CD4-positive, alpha-beta T cell treated with Interleukin-6 at 100 ng/mL for 8 hours (primary cell): ENCODE results near the gene RBMS3.
"Not testable (repeated sequence)": the region's sequence is repeated elsewhere in the genome, so short reads cannot be mapped to it uniquely, and the experiment has no call there.

Source experiments
- DNase-seq: peaks from one replicate; pipeline ENCODE4 v3.0.0-alpha.2; 2020; ENCODE audit warnings: mixed read lengths, low spot score

Gene RBMS3

DNA sequence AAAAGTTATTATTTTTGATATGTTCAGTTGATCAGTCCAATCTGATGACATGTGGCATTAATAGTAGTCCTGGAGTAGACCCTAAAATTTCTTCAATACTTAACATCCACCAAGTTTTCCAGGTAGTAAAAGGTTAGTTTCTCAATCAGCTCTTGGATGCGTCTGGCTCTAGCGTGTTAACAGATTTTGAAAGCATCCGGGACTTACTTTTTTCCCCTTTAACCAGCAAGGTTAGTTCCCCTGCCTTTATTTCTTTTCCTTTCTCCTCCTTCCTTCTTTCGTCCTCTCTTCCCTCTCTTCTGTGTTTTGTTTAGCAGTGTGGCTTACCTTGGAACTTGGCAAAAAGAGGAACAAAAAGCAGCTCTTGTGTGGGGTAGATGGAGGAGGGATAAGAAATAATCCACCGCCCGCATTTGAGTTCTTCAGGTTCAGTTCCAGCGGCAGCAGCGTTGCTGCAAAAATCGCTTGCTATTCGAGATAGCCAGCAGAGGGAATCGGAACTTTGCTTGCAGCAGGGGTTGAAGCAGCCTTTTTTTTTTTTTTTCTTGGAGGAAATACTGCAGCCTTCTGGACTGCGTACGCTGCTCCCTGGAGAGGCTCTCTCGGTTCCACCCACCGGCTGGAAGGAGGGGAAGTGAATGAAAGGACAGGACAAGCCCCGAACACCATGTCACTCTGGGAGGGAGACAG lies at the start of gene RBMS3:
Gene RBMS3 (plus strand): TSS at position 668 of the 690 bp plus-strand sequence.
- DNase-seq: no peak

DNA sequence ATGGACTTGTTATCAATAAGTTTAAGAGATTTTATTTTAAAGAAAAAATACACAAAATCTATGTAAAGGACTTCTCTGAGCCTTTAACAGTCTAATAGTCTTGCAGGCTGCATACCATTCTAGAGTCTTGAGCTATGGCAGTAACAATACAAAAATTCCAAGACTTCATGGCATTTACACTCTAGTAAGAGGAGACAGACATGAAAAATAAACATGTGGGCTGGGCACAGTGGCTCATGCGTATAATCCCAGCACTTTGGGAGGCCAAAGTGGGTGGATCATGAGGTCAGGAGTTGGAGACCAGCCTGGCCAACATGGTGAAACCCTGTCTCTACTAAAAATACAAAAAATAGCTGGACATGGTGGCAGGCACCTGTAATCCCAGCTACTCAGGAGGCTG lies 47.7 kb upstream of the RBMS3 start:
- DNase-seq: not testable (repeated sequence)

DNA sequence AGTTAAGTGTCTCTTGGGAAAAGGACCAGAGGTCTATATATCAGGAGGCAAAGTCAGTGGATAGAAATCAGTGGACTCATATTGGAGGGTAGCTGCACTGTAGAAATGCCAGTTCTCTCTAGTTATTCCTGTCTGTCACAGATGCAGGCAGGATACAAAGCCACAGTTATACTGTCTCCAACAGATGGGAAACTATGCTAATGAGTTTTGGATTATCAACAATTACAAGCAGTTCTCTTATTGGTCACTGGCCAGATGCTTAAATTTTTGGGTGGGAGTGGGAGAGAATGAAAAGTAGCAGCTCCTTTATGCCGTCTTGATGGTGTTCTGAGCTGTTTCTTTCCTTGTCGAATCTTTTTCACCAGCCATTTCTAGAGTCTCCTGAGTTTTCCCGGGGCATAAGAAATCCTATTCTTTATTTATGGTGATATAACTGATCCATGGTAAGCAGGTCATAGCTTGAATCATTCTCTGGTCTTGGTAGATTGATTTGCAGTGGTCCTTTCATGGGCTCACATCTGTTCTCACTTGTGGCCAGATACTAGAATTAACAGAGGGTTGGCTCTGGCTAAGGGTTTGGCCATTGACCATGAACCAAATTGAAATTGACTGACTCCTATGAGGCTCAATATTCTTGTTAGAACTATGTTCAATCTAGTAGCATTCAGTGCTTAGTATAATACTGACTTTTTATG lies 44.6 kb upstream of the RBMS3 start:
- DNase-seq: no peak

DNA sequence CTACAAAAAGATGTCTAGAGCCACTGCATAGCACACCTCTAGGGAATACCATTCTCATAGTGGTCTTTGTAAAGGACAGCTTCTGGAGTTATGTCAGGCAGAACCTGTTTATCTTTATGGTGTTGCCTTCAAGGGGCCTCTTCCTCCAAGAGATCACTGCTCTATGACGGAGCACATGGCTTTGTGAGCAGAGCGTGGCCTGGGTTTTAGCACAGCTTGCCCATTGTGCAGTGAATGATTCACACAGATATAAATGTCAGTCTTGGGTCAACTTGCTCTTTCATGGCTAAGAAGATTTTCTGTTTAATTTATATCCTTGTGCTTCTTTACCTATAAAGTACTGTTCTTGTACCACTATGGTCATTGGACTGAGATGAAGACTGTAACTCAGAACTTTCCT lies 41.5 kb upstream of the RBMS3 start:
- no peak for DNase-seq

DNA sequence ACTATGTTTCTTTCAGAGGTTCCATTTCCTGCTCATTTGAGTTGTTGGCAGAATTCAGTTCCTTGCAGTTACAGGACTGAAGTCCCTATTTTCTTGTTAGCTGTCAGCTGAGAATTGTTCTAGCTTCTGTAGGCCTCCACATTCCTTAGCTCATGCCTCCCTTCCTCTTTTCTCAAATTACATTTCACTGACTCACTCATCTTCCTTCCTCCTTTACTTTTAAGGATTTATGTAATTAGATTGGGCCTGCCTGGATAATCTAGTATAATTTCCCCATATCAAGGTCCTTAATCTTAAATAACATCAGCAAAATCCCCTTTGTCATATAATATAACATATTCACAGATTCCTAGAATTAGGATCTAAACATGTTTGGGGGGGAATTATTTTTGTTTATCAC lies 40.6 kb upstream of the RBMS3 start:
- no peak for DNase-seq

DNA sequence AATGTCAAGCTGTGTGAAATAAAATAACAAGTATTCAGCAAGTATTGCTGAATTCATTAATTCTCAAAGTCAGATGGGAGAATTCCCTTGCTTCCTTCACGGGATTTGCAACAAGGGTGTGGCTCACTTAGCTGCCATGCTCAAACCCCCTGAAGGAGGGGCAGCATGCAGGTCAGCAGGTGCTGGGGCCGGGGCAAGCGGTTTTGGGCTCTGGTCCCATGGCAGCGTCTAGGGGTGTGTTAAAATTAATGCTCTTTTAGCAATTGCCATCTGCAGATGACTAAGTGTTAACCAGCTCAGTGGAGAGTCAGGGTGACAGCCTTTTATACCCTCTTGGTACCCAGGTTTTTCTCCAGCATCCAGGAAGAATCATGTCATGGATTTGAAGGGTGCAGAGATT lies 40.0 kb upstream of the RBMS3 start:
- DNase-seq: no peak

DNA sequence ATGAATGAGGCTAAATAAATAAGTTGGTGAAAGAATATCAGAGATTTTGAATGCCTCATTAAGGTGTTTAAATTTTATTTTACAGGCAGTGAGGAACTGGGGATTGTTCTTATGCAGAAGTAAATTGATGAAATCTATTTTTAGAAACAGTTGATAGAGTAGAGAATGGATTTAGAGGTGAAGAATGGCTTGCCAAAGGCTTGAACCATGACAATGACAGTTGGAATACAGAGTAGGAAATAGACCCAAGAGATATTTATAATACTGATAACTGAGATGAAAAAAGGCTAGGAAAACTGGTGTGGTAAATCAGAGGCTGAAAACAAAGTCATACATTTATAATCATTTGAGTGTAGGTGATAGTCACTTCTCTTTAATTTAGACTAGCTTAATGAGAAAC lies 39.0 kb upstream of the RBMS3 start:
- DNase-seq: no peak

DNA sequence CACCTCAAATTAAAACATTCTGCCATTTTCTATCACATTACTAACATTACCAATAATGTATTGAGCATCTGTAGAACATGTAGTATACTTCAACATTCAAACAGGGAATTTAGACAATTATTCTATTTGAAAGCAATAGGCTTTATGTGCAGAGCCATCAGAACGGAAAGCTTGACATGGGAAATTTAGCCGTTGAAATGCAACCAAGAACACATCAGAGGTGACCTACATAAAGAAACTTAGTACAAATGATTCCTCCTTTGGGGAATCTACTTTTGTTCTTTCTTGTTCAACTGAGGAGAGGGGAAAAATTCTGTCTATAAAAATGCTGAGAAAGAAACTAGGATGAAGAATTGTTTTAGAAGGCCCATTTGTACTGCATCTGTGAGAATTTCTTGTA lies 38.6 kb upstream of the RBMS3 start:
- no peak for DNase-seq

DNA sequence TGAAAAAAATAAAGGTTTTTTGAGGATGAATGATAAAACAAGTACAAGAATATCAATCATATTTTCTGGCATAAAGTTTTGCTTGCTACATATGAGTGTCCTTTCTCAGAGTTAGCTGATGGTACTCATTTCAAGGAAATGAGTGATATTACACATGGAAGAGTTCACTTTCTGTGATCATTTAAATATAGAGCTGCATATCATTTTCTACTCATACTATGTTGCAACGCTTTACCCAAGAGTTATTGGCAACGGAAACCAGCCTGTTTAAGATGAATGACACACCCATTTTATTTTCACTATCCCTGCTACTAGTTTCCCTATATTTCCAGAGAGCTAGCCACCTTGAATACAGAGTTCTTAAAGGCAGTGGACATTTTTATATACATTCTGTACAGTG lies 35.4 kb upstream of the RBMS3 start:
- DNase-seq: no peak

DNA sequence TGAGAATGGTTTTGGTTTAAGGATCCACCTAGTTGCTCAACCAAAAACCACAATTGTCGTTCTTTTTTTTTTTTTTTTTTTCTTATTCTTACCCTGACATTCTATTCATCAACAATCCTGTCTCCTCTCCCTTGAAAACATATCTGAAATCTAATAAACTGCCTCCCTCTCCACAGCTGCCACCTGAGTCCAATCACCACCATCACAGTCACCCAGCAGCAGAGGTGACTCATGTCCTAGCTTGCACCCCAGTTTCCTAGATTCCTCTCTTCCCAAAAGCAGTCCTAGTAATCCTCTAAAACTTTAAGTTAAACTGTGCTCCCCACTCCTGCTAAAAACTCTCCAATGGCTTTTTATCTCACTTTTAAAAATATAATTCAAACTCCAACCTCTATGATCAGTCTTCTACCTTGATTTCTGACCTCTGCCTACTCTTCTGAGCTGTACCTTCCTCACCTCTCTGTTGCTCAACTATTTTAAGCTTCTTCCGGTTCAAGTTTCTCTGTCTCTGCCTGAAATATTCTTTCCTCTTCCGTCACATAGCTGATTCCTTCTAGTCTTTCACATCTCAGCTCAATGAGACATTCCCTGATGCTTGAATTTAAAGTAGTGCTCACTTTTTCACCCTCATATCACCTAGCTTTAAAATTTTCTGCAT lies 33.7 kb upstream of the RBMS3 start:
- no peak for DNase-seq

DNA sequence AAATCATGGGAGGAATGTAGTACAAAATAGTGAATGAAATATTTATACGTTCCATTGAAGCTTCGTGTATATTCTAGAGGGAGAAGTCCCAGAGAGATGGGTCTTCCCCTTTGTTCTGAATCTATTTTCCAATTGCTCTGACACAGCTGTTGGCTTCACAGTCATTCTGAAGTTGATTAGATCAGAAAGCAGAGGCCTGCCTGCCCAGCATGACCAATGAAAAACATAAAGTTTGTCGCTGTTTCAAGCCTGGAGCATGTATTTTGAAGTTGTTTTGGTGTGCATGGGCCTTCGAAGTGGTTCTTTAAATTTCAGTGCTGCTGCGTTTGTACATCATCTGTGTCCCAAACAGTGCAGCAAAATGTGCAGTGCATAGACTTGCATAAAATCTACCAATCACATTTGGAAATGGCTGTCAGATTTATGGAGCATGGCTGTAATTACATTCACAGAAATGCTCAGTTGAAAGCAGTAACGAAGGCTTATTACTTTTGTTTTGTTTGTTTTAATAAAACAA lies 31.0 kb upstream of the RBMS3 start:
- DNase-seq: no peak

DNA sequence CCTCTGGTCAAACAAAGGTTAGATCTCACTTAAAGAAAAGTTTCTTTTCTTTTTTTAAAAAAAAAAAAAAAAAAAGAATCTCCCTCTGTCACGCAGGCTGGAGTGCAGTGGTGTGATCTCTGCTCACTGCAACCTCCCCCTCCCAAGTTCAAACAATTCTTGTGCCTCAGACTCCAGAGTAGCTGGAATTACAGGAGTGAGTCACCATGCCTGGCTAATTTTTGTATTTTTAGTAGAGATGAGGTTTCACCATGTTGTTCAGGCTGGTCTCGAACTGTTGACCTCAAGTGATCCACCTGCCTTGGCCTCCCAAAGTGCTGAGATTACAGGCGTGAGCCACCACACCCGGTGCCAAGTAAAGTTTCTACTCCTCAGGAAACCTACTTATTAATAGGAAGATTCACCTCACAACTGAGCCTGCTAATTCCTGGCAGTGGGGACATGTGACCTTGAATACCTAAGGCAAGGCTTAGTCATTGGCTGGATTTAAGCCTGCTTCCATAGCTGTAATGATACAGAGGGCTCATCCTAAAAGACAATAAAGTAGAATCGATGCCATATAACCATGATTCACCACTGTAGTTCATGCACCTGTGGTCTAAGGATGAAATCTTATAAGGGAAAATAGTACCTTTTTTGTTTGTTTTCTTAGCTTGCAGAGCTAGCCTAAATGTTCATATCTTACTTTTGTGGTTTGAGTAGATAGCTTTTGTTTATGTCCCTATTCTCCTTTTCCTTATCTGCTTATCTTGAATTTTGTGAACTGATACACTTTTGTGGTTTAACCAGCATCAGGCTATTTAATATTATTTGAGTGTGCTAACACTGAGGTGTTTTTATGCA lies 24.8 kb upstream of the RBMS3 start:
- DNase-seq: no peak

DNA sequence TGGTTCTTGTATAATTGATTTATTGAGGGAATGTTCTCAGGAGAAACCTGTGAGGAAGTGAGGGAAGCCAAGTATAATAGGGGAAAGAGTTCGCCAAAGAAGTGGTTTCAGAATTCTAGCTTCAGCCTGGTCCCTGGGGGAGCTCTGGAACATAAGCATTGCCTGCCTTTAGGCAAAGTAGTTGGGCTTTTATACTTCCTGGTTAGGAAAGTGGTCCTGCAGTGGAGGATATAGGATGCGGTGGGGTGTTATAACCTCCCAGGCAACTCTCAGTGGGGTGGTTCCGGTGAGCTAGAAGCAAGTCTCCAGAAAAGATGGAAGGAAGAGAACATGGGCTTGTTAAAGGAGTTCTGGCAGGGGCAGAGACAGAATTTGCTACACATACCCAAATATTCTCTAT lies 22.7 kb upstream of the RBMS3 start:
- DNase-seq: no peak

DNA sequence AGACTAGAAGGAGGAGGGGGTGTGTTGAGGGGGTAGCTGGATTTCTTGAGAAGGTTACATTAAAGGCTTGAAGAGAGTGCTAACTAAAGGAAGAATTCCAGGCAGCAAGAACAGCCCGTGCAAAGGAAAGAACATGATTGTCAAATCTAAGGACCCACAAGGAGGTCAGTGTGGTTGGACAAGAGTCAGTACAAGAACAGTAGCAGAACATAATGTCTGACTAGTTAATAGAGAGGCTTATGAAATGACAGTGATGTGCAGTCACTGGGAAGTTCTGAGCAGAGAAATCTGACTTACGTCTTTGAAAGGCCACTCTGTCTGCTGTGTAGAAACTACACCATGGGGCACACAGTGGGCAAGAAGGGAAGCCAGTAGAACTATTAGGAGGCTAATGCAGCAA lies 19.8 kb upstream of the RBMS3 start:
- no peak for DNase-seq

DNA sequence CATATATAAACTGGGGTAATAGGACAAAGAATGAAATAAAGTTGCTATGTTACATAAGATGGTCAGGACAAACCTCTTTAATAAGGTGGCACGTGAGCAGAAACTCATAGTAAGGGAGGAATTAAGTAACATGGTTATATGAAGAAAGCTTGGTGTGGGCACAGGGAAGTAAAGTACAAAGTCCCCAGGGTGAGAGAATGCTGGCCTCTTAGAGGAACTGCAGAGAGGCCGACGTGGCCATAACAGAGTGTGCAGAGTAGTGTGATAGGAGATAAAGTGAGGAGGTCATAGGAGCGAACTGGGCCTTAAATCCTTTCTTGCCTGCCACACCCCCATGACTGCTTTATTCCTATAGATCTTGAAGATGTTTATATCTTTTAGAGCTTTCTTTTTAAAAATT lies 17.4 kb upstream of the RBMS3 start:
- DNase-seq: no peak

DNA sequence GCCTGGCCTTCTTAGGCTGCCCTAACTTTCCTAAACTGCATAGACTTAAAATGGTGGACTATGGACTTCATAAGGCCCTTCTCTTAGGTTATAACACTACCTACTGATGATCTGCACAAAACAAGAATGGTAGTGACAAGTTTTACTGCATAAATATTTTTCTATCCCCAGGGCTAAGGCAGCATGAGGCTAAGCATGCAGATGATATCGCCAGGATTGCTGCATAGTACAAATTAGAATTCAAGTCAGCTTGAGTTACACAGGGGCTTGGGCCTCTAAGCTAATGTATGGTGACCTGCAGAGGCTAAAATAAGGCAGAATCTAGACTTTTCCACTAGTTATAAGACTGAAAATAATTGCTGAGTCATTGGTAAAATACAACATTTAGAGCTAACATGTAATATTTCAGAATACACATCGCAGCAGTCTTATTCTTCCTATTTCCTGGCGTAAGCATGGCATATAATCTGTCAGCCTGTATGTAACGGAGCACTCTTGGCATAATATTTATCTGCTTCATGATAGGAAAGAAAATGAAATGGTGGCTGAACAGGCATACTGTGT lies 15.3 kb upstream of the RBMS3 start:
- DNase-seq: no peak

DNA sequence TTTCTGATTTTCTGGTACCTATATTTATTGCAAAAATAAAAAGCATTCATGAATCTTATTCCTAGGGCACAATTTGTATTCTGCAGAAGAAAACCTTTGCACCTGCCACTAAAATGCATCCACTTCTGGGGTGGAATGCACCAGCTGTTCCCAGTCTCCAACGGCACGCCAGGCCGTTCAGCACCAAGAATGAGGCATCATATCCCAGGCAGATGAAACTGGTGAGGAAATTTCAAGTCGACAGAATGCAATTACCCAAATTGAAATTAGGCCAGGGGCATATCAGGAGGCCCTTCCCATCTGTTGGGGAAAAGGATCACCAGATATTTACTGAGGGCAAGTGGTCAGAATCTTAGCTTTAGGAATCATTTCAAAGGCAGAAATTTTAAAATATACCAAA lies 13.6 kb upstream of the RBMS3 start:
- DNase-seq: no peak

DNA sequence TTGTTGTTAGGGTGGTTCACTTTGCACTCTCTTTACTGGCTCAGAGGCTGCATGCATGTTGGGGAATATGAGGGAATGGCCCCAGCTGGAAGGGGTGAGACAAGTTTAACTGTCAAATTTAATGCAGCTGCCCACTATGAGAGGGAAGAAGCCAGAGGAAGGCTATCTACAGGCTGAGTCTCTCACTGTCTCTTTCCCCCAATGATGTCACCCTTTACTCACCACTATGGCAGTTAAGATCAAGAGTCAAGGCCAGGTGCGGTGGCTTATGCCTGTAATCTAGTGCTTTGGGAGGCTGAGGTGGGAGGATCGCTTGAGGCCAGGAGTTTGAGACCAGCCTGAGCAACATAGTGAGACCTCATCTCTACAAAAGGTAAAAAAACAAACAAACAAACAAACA lies 12.2 kb upstream of the RBMS3 start:
- no peak for DNase-seq

DNA sequence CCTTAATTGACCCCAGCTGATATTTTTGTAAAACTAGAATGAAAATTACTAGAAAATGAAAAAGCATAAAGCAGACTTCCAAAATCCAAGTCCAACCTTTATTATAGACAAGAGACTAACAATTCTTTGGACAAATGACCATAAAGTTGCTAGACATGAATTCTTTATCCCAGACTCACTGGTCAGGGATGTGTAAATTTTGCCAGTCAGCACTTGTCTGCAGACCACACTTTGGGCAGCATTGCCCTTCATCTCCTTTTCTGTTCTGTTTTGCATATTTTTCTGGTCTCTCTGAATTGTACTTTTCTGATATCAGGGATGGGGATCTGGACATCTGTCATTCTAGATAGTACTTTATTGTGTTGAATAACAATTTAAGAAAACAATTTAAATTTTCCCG lies 10.1 kb upstream of the RBMS3 start:
- no peak for DNase-seq

DNA sequence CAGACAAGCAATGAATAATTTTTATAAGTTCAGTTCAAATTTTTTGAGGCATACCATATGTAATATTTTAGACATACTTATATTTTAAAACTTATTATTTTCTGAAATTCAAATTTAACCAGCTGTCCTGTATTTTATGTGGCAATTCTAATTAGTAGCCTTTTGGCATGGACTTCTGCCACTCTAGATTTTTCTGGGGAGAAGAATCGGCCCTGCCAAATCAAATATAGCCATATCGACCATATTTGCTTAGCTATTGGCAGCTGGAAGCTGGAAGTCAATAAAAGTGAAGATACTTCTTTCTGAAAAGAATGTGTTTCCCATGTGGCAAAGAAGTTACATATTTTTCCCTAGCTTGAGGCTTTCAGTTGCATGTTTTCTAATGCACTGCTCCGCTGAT lies 9.4 kb upstream of the RBMS3 start:
- DNase-seq: no peak

DNA sequence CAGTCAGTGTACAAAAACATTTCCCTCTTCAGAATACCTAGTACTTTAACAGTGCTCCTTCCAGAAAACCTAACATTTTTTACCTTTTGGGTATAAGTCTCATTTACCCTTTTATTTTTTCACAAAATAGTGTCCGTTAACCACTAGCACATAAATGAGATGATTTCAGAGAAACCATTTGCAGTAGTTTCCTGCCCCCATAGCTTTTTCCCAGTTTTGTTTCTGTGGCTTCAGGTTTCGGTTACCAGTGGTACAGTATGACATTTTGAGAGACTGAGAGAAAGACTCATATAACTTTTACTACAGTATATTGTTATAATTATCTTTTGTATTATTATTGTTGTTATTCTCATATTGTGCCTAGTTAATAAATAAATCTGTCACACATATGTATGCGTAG lies 6.2 kb upstream of the RBMS3 start:
- no peak for DNase-seq

DNA sequence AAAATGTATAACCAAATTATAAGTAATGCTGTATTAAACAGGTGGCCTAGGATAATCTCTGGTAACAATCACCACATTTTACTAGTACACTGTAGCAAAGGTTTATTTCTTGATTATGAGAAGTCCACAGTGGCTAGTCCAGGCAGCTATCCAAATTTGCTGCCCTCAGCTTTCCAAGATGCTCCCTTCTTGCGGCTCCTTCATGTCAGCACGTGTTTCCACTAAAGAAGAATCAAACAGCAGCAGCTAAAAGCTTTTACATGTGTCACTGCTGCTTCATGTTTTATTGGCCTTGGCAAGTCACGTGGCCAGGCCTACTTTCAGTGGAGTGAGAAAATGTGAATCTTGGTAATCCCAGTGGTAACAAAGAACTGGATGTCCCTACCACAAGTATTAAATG lies 5.6 kb upstream of the RBMS3 start:
- no peak for DNase-seq
